Esophagus muscularis mucosa (tissue), 4 donors: ENCODE data around the gene EMILIN1. TPM values are rescaled to one million over a fixed set of nuclear protein-coding genes. Genes with fewer than 3 reads are reported as not detected.

Source experiments
- DNase-seq: peaks from one replicate; pipeline ENCODE4 v3.0.0-alpha.2; 2017; ENCODE audit errors: extremely low spot score
- H3K27ac ChIP-seq, 4 donors: fragments of 200-600 bp; sonication (generic); replicated peaks in 1 of 4; 1 replicate in 3 of 4; 2 replicates in 1 of 4; pipeline ENCODE4 v1.5.1; 2016 to 2019; ENCODE audit warnings: mild to moderate bottlenecking in 1 of 4
- H3K27me3 ChIP-seq, 4 donors: fragments of 200-600 bp; sonication (generic); one replicate each; pipeline versions ENCODE4 v1.5.1 to v1.6.0; 2016 to 2019
- H3K36me3 ChIP-seq, 4 donors: fragments of 200-600 bp; sonication (generic); one replicate each; pipeline ENCODE4 v1.5.1; 2016 to 2019
- H3K4me1 ChIP-seq, 4 donors: fragments of 200-600 bp; sonication (generic); one replicate each; pipeline ENCODE4 v1.5.1; 2016 to 2019
- H3K4me3 ChIP-seq, 4 donors: fragments of 200-600 bp; sonication (generic); 1 replicate in 2 of 4; 2 replicates in 2 of 4; pipeline ENCODE4 v1.5.1; 2016 to 2019; ENCODE audit warnings: mild to moderate bottlenecking in 4 of 4, moderate library complexity in 1 of 4
- H3K9me3 ChIP-seq, 4 donors: fragments of 200-600 bp; sonication (generic); 1 replicate in 3 of 4; 2 replicates in 1 of 4; pipeline ENCODE4 v1.5.1; 2016 to 2019
- EP300 ChIP-seq: sonication (generic); formaldehyde crosslinking; IDR thresholded peaks from one replicate; pipeline ENCODE4 v1.6.1; 2017; ENCODE audit warnings: antibody characterized with exemption
- POLR2A ChIP-seq: fragments of 450-650 bp; IDR thresholded peaks from one replicate; pipeline ENCODE4 v1.6.1; 2017; ENCODE audit warnings: antibody characterized with exemption, moderate library complexity, mild to moderate bottlenecking, low read depth
- POLR2AphosphoS5 ChIP-seq, 2 donors: sonication (generic); formaldehyde crosslinking; IDR thresholded peaks; one replicate each; pipeline ENCODE4 v1.6.1; 2017; ENCODE audit warnings: antibody characterized with exemption in 2 of 2
- WGBS: methylation state at CpG from one replicate; pipeline ENCODE4 v1.1.5; 2018; 5-methylcytosine and 5-hydroxymethylcytosine counted together
- intact Hi-C: fragments of 100-400 bp; cut with DNase I; formaldehyde crosslinking; loops from one replicate; pipeline ENCODE4 v1.15.1; 2023
- total RNA-seq, 4 donors: library from RNA; depleted of rRNA; stranded (reverse); fragments of >200 nt; gene quantifications; one replicate each; pipeline versions ENCODE4 v1.1.0 to v1.2.1, GENCODE V29; 2016
- TF ChIP-seq, protein P1 (sequence below), 3 experiments: fragments of 200-600 bp in 2 of 3; fragments of 450-650 bp in 1 of 3; sonication (generic) in 2 of 3; IDR thresholded peaks; one replicate each; pipeline ENCODE4 v1.5.1; 2017 to 2019; ENCODE audit warnings: antibody characterized with exemption in 3 of 3, mild to moderate bottlenecking in 2 of 3, moderate library complexity in 1 of 3

EMILIN1 gene
- 100 to 1,000 TPM; 126 to 288 (median 168) TPM for total RNA-seq

DNA sequence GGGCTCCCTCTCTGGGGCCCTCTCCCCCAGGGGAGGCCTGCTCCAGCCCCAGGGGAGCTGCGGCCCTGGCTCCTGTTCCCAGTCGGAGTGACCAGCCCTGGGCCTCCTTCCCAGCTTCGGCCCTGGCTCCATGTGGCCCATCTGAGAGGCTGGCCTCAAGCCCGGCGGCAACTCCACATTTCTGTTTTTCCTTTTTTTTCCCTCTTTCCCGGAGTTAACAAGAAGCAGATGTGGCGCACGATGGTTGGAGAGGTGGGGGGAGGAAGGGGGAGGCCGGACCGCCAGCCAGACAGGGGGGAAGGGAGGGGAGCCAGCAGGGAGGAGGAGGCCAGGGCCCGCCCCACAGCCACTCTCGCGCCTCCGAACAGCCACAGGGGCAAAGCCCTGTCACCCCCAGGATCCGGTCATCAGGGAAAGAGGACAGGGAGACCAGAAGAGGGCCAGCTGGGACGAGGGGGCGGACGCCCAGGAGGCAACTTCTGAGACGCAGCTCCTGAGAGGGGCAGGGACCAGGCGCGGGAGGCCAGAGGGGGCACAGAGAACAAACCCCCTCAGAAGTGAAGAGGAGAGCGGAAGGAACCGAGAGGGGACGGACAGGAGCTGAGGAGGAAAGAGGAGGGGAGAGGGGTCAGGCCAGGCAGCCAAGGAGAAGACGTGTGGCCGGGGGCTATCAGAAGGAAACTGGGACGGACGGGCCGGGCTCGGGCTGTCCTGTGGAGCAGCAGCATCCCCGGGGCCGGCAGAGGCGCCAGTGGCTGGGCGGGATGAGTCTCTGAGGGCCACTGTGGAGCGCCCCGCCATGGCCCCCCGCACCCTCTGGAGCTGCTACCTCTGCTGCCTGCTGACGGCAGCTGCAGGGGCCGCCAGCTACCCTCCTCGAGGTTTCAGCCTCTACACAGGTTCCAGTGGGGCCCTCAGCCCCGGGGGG, at the start of gene EMILIN1:
EMILIN1 (plus strand) TSS at position 349 of the 928 bp plus-strand sequence; CDS start at position 800, 451 bp downstream.
- Histone ChIP-seq H3K36me3 (peaks cover 4 to 23% (median 12%) of the 10 kb centered on the region in 4 donors), H3K4me3 (peak within 1 kb of the TSS; percentile 56 to 76 (median 70)), H3K27ac (peak within 1 kb of the TSS; percentile 98 to 99 (median 98)), H3K9me3 (no peaks in the 10 kb centered on the region), H3K27me3 (no peaks in the 10 kb centered on the region), H3K4me1 (peaks cover 54 to 97% (median 96%) of the 10 kb centered on the region in 4 donors)
- peak; percentile 97 for DNase-seq
- intact Hi-C loops: loop anchor here (2.0 kb wide), 1 partner anchor 28 kb away; the partner anchor contains the start of gene AGBL5
- no peak for TF ChIP-seq EP300
- TF ChIP-seq POLR2AphosphoS5 (IDR thresholded peaks at IDR 0.05): peak; percentile 76 to 83
- TF ChIP-seq, protein P1, sequence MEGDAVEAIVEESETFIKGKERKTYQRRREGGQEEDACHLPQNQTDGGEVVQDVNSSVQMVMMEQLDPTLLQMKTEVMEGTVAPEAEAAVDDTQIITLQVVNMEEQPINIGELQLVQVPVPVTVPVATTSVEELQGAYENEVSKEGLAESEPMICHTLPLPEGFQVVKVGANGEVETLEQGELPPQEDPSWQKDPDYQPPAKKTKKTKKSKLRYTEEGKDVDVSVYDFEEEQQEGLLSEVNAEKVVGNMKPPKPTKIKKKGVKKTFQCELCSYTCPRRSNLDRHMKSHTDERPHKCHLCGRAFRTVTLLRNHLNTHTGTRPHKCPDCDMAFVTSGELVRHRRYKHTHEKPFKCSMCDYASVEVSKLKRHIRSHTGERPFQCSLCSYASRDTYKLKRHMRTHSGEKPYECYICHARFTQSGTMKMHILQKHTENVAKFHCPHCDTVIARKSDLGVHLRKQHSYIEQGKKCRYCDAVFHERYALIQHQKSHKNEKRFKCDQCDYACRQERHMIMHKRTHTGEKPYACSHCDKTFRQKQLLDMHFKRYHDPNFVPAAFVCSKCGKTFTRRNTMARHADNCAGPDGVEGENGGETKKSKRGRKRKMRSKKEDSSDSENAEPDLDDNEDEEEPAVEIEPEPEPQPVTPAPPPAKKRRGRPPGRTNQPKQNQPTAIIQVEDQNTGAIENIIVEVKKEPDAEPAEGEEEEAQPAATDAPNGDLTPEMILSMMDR (IDR thresholded peaks at IDR 0.05): peak in 1 of 3 experiments; percentile 18
- WGBS: 9% methylated on average over 34 of the region's 41 CpGs

DNA sequence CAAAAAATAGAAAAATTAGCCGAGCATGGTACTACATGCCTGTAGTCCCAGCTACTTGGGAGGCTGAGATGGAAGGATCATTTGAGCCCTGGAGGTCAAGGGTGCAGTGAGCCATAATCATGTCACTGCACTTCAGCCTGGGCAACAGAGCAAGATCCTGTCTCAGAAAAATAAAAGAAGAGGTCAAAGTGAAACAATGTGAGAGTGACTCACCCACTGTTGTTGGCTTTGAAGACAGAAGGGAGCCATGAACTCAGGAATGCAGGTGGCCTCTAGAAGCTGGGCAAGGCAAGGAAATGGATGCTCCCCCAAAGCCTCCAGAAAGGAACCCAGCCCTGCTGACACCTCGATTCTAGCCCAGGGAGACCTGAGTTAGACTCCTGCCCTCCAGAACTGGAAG, 49.4 kb upstream of the EMILIN1 start:
- TF ChIP-seq POLR2AphosphoS5 (IDR thresholded peaks at IDR 0.05): no peak
- no peak for TF ChIP-seq POLR2A
- TF ChIP-seq EP300: no peak
- TF ChIP-seq, protein P1 (IDR thresholded peaks at IDR 0.05): no peak
- peaks cover 0 to 51% (median 43%) of the 10 kb centered on the region in 4 donors for H3K36me3 ChIP-seq
- H3K9me3 ChIP-seq: no peaks in the 10 kb centered on the region
- H3K4me1 ChIP-seq: peaks cover 6 to 28% (median 18%) of the 10 kb centered on the region in 4 donors
- 95% methylated on average over 2 of the region's 2 CpGs for WGBS
- DNase-seq: no peak
- no peak overlapping the region for H3K27ac ChIP-seq
- no peak overlapping the region for H3K4me3 ChIP-seq
- intact Hi-C loops: no loop called here
- H3K27me3 ChIP-seq: no peaks in the 10 kb centered on the region

DNA sequence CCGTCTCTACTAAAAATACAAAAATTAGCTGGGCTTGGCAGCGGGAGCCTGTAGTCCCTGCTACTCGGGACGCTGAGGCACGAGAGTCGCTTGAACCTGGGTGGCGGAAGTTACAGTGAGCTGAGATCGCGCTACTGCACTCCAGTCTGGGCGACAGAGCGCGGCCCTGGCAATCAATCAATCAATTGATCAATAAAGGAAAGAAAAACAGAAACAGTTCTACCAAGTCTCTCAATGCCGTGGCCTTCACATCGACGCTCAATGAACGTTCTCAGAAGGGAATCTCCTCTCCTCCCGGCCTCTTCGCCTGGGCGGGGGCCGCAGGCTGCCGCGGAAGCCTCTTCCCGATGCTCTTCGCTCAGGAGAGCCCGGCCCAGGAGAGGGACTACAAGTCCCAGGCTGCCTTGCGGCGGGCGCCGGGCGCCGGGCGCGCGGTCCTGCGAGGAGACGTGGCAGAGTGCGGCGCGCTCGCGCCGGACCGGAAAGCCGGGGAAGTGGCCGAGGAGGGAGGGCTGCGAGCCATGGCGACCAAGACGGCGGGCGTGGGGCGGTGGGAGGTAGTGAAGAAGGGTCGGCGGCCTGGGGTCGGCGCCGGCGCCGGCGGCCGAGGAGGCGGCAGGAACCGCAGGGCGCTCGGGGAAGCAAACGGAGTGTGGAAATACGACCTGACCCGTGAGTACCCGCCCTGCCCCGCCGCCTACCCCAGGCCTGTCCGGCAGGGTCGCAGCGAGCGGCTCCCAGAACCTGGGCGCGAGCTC, 45.7 kb upstream of the EMILIN1 start, which contains the start of gene TMEM214:
TMEM214 (plus strand) TSS at position 471 of the 758 bp plus-strand sequence; CDS start at position 522, 51 bp downstream.
- no peaks in the 10 kb centered on the region for H3K27me3 ChIP-seq
- no peaks in the 10 kb centered on the region for H3K9me3 ChIP-seq
- peaks cover 15 to 44% (median 36%) of the 10 kb centered on the region in 4 donors for H3K36me3 ChIP-seq
- 2% methylated on average over 24 of the region's 76 CpGs for whole genome bisulfite sequencing
- peak within 1 kb of the TSS; percentile 86 to 91 (median 88) for H3K4me3 ChIP-seq
- peaks cover 15 to 42% (median 34%) of the 10 kb centered on the region in 4 donors for H3K4me1 ChIP-seq
- H3K27ac ChIP-seq: peak within 1 kb of the TSS; percentile 78 to 87 (median 83)
- intact Hi-C loops: loop anchor here (5.0 kb wide), 1 partner anchor 55 kb away; the partner anchor contains the start of gene KHK
- peak; percentile 42 for TF ChIP-seq POLR2A
- TF ChIP-seq EP300: no peak
- TF ChIP-seq, protein P1 (IDR thresholded peaks at IDR 0.05): peak in 1 of 3 experiments; percentile 20
- TF ChIP-seq POLR2AphosphoS5 (IDR thresholded peaks at IDR 0.05): peak; percentile 85 to 88
- peak; percentile 95 for DNase-seq

DNA sequence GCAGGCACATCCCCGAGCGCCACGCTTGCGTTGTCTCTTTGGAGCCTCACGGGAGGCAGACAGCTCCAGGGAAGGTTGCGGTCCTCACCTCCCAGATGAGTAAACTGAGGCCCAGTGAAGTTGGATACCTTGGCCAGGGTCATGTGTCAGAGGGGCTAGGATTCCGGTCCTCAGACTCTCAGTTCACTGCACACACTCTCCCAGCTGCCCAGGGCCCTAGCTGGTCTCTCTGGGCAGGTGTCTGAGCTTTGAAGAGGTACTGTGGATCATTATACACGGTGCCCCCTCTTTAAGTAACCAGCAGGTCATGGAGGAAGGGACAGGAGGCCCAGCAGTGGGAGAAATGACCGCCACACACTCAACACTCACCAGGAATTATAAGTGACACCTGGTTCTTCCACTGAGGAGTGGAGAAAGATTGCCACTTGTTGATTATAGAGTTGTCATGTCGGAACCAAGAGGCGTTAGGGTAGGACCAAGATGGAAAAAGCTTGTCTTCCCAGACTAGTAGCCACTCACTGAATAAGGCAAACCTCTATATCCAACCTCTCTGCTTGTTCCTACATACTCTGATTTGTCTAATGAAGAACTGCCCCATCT, 45.1 kb upstream of the EMILIN1 start:
- no peak for DNase-seq
- WGBS: 34% methylated on average over 5 of the region's 11 CpGs
- Histone ChIP-seq H3K4me1 (peaks cover 15 to 42% (median 34%) of the 10 kb centered on the region in 4 donors), H3K9me3 (no peaks in the 10 kb centered on the region), H3K27ac (peak overlapping the region; percentile 78 to 87 (median 83)), H3K27me3 (no peaks in the 10 kb centered on the region), H3K4me3 (peak overlapping the region; percentile 86 to 91 (median 88)), H3K36me3 (peaks cover 22 to 48% (median 38%) of the 10 kb centered on the region in 4 donors)
- intact Hi-C loops: loop anchor here (5.0 kb wide), 1 partner anchor 54 kb away; the partner anchor contains the start of gene KHK
- TF ChIP-seq POLR2A: no peak
- no peak for TF ChIP-seq POLR2AphosphoS5 (IDR thresholded peaks at IDR 0.05)
- TF ChIP-seq EP300: no peak
- TF ChIP-seq, protein P1 (IDR thresholded peaks at IDR 0.05): no peak
